ENCODE data around the gene DDX6.
"Not testable (repeated sequence)": the region's sequence is repeated elsewhere in the genome, so short reads cannot be mapped to it uniquely, and the experiment has no call there.

- TF ChIP-seq CTCF, EP300 (IDR thresholded peaks at IDR 0.05): not testable (repeated sequence)
Measured at GRCh38 chr11:118761981-118762380, 29.0 kb downstream of the DDX6 start.
